Measurements from ENCODE around the gene CDC6.

CDC6 gene

DNA sequence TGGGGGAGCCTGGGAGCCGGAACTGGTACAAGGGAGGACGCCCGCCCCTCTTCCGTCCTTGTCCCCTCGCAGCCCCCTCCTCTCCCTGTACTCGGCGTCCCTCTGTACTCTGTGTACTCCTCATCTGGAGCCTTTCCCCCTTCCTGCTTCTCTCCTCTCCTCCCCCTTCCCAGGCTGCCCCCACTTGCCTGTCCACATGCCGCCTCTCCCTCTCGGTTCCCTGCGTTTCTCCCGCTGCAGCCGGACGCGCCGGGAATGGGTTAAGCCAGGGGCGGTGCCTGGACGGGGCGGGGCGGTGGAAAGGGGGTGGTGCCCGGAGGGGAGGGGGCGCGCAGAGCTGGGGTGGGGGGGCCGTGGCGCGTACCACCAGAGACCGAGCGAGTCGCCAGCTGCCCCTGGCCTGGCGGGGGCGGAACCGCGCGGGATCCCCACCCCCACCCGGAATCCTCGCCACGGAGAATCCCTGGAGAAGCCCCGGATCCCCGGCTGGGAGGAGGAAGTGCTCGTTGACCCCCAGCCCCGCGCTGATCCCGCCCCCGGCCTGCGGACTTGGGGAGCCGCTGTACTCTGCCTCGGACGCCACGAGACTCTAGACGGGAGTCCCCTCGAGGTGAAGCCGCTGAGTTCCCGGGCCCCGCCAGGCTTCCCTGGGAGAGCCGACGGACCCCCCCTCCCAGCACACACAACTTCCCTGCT is 54.3 kb downstream of the CDC6 start:
- DNase-seq, result peak; percentile 59

DNA sequence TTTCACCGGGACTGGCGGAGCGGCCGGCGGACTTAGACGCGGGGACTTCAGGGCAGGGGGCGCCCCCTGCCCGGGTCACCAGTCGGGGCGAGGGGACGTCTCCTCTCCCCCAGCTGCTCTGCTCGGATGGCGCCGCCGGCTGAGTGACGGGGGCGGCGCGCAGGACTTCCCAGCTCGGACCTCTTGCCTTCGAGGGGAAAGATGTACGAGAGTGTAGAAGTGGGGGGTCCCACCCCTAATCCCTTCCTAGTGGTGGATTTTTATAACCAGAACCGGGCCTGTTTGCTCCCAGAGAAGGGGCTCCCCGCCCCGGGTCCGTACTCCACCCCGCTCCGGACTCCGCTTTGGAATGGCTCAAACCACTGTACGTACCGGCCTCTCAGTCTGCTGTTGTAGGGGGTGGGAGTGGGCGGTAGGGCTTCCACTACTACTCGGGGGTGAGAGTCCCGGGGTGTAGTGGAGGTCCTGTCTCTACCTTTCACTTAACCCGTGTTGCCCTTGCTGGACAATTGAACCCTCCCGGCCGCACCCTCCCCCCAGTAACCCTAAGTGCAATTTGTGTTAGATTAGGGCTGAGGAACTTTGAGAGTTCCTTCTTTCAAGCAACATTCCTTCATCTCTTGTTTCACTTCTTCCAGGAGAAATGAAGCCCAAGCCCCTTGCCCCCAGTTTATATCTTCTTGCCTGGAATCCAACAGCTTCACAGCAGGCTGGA is 55.0 kb downstream of the CDC6 start:
- no peak for DNase-seq

DNA sequence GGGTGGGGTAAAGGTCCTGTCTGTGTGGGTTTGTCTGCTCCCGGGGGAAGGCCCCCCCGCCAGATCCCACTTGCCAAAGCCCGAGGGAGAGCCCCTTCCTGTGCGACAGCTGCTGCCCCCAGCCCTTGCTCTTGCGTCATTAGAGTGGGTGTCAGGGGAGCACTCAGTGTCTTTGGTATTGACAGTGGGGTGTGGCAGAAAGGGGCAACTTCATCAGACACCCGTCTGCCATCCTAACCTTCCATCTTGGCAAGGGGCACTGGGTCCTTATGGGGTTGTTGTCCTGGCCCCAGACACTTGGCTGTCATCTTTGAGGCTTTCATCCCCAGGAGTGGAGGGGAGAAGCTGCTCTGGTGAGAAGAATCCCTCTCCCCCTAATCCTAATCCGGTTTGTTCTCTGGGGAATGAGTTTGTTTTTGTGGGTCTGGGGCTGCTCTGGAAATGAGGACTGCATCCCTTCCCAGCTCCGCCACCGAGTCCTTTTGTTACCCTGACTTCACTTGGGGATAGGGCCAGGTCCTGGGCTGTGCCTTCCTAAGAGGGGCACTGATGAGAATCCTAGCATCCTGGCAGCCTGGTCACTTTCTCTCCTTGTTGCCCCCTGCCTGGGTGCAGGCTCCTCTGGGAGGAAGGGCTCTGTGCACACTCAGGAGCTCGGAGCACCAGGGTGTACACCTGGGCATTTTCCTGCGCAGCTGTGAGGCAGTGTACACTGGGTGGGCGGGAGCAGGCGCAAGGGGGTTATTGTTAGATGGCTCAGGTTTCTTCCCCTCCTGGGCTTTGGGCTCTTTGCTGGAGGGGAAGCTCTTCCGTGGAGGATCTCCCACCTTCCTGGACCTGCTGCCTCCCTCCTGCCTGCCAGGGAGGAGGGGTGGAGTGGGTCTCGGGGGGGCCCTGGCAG is 55.8 kb downstream of the CDC6 start:
- DNase-seq, result no peak

- DNase-seq, result no peak
These were observed 56.9 kb downstream of the CDC6 start for GRCh38 chr17:40344421-40345160.

- no peak for DNase-seq
These were observed 57.7 kb downstream of the CDC6 start for GRCh38 chr17:40345161-40345993.

DNA sequence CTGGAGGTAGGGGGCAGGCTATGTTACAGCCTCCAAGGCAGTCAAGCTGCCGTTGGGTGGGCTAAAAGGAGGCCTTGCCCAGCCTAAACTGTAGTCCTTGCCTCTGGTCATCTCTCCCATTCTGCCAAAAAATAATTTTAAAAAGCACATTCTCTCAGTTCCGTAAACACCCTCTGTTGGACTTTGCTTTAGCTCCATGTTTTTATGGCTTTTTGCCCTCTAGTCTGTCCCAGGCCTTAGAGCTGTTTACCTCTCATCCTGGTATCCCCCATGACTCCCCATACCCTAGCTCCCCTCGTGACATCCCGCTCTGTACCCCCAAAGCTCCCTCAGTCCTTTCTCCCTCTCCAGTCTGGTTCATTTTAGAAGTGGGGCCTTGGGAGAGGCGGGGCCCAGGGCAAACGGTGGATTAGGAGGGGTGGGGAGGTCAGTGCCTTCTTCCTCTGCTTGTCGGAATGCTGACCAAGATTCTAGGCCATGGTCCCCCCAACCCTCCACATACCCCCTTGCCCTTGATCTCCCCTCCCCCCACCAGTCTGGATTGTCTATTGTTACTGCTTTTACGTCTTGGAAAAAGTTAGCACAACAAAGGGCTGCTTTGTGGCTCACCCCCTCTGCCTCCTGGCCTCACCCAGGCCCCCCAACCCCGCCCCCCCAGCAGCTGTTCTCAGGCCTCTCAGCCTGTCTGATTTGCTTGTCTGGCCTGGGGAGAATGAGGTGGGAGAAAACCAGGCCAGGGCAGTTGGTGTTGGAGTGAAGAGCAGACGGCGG is 58.5 kb downstream of the CDC6 start:
- DNase-seq, result no peak

DNA sequence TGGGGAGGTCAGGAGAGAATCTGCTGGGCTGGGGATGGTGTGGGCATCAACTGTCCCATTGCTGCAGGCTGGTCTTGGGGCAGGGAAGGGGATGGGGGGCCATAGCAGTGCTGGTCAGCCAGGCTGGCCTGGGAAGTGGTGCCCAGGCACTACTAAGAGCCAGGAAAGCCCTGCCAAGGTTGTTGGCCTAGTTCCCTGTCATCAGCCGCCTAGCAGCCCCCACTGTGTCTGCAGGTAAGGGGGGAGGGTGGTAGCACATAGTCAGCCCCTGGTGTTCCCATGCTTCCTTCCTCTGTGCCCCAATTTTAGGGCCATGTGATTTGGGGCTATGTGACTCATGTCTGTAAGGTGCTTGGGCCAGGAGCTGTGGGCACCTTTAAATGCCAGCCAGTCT is 59.1 kb downstream of the CDC6 start:
- no peak for DNase-seq

DNA sequence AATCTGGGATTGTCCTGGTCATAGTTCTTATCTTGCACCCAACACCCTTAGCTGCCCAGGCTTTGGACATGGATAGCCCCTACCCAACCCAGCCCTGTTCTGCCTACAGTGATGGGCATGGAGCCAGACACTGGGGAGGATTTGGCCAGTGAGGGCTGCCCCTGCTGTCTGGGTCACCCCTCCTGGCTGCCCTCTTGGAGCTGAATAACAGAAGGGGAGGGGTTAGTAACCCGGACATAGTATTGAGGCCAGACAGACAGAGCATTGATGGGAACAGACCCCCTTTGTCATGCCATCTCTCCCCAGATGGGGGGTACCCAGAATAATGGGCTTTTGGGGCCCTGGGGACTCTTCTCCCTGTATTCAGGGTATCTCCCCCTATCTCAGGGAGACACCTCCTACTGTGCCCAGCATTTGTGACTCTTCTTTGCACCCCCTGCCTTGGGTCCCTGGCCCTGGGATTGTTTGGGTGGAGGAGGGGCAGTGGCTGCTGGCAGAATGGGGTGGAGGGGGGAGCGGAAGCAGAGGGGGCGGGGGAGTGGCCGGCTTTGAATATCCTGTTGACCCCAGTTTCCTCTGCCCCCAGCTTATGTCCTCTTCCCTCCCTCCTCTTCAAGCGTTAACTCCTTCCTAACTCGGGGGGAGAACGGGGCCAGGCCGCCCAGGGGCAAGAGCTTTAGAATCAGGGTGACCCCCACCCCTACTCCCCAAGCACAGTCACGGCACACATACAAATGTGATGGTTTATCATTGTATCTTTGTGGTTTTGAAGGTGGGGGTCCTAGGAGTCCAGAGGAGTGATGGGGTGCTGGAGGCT is 59.8 kb downstream of the CDC6 start:
- no peak for DNase-seq

DNA sequence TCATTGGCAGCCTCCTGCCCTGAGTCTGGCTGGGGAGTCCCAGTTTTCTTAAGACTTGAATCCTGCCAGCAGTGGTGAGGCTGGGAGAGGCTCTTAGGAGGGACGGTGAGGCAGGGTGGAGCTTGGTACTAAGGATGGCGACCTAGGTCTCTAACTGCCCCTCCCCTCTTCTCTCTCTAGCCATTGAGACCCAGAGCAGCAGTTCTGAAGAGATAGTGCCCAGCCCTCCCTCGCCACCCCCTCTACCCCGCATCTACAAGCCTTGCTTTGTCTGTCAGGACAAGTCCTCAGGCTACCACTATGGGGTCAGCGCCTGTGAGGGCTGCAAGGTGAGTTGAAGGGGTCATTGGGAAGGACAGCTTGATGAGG is 60.4 kb downstream of the CDC6 start:
- DNase-seq, result no peak

DNA sequence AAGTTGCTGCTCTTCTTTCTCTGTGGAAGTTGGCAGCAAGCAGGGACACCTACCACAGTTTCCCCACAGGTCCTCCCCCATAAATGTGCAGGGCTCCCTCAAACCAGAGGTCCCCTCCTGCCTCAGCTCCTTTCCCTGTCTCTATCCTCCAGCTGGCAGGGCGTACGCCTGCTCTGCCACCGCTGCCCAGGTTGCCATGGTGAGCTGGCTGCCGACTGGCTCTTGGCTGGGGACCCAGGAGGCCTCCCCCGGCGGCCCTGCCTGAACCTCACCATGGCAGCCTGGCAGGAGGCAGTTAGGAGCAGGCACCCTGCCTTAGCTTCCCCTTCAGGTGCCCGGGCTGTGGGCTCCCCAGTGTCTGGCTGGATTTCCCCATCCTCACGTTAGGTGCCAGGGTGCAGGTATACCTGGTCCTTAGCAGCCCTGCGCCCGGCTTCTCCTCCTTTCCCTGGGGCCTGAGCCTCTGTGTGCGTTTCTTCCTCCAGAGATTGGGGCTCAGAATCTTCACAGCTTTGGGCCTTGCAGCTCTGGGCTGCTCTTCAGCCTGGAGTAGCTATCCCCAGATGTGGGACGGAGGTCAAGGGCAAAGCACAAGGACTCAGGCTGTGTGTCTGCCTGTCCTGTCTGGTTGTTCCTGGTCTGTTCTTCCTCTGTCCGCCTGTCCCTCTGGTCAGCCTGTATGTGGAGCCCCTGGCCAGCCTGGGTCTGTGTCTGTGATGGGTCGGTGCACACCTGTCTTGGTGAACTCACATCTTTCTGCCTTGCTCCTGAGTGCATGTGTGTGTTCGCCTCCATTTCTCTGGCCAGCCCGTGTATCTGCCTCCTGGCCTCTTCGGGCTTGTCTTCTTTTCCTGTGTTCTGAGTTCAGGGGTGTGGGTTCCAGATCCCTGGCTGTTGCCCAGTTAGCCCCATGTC is 61.1 kb downstream of the CDC6 start:
- peak; percentile 47 for DNase-seq

- DNase-seq, result no peak
These were observed 61.8 kb downstream of the CDC6 start for GRCh38 chr17:40349477-40349894.

GRCh38 chr17:40349895-40350688 is 62.4 kb downstream of the CDC6 start:
- DNase-seq, result no peak

- DNase-seq, result no peak
These were observed 63.1 kb downstream of the CDC6 start for GRCh38 chr17:40350689-40351358.

DNA sequence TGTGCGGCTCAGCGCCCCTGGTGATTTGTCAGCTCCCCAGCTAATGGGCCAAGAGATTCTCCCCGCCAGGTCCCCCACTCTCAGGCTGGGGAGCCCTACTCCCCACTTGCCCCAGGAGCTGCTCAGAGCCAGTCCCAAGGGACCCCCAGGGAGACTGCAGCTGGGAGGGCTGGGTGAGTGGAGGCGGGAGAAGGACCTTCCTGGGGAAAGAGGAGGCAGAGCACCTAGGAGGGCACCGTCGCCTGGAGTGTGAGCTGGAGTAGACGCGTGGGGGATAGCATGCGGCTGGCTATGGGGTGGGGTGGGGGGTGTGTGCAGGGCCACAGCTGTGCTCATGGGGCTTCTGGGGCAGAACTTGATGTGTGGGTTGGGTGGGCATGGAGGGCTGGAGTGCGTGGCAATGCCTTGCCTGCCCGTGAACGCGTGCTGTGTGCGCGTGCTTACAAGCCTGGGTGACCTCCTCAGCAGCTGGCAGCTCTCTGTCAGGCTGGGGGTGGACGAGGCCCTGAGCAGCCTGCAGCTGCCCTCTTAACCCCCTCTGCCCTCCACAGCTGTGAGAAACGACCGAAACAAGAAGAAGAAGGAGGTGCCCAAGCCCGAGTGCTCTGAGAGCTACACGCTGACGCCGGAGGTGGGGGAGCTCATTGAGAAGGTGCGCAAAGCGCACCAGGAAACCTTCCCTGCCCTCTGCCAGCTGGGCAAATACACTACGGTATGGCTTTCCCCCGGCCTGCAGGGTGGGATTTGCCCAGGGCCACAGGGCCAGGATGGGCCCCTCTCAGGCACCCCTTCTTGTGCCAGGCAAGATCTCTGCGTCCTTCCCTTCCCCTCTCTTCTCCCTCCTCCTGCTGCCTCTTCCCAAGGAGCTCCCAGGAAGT is 63.9 kb downstream of the CDC6 start:
- DNase-seq, result no peak

- DNase-seq, result no peak
These were observed 64.6 kb downstream of the CDC6 start for GRCh38 chr17:40352237-40352778.

DNA sequence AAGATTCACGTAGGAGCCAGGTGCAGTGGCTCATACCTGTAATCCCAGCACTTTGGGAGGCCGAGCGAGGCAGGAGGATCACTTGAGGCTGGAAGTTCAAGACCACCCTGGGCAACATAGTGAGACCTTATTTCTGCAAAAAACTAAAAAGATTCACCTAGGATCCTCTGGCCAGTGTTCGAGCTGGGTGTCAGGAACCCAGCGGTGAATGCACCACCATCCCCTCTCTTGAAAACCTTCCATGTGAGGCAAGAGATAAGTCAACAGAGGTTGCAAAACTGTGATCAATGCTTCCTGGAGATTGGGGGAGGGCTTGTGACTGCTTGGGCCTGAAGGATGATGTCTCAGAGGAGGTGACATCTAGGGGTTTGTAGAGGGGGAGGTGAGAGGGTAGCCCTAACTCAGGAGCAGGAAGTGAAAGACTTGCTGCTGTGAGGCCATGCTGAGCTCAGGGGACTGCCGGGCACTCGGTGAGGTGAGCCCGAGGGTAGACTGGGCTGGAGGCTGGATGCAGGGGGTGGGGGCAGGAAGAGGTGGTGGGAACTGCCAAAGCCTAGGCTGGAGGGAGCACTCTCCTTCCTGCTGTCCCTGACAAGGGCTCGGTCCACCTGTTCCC is 65.2 kb downstream of the CDC6 start:
- no peak for DNase-seq
